ENCODE measurements around the gene CCDC136.

DNA sequence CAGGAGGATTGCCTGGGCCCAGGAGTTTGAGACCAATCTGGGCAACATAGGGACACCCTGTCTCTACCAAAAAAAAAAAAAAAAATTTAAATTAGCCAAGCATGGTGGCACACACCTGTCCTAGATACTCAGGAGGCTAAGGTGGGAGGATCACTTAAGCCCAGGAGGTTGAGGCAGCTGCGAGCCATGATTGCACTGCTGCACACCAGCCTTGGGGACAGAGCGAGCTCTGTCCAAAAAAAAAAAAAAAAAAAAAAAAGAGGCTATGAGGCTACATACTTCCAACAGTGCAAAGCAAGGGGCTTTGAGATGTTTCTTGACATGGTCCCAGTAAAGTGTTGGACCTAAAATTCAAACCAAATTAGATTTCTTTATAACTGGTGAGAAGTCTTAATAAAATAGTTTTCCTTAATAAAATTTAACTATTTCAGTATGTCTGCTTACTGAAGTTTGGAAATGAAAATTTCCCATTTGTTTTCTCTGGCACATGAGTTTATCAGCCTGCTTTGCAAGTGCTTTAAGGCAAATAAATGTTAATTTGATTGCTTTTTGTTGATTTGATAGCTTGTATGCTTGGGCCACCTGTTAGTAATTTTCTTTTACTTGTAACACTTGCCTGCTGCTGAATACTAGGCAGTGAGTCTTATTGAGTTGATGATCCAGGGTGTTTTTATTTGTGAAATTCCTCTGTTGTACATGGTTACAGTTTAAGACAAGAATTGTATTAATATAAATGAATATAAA is 36.5 kb upstream of the CCDC136 start:
- TF ChIP-seq, protein P1, sequence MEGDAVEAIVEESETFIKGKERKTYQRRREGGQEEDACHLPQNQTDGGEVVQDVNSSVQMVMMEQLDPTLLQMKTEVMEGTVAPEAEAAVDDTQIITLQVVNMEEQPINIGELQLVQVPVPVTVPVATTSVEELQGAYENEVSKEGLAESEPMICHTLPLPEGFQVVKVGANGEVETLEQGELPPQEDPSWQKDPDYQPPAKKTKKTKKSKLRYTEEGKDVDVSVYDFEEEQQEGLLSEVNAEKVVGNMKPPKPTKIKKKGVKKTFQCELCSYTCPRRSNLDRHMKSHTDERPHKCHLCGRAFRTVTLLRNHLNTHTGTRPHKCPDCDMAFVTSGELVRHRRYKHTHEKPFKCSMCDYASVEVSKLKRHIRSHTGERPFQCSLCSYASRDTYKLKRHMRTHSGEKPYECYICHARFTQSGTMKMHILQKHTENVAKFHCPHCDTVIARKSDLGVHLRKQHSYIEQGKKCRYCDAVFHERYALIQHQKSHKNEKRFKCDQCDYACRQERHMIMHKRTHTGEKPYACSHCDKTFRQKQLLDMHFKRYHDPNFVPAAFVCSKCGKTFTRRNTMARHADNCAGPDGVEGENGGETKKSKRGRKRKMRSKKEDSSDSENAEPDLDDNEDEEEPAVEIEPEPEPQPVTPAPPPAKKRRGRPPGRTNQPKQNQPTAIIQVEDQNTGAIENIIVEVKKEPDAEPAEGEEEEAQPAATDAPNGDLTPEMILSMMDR (IDR thresholded peaks at IDR 0.05), result no peak
- no peak for TF ChIP-seq POLR2AphosphoS5 (IDR thresholded peaks at IDR 0.05; ENCODE audit: insufficient read depth in 1 of 2, low read depth in 1 of 2)
- no peak for TF ChIP-seq POLR2A (IDR thresholded peaks at IDR 0.05)
